K562 (cell line): ENCODE results near the gene KPNA1. TPM values are rescaled to one million over a fixed set of nuclear protein-coding genes. Genes with fewer than 3 reads are reported as not detected.
"Not testable (repeated sequence)": the region's sequence is repeated elsewhere in the genome, so short reads cannot be mapped to it uniquely, and the experiment has no call there.

Experiments used
- ATAC-seq: fragments of 200-7000 bp; cut with Tn5 transposase; 3 replicates; pipeline ENCODE4 v1.9.1; 2020; ENCODE audit warnings: moderate library complexity
- BruUV-seq: library from RNA; stranded (reverse); fragments of 400-500 nt; replicated peaks from 2 replicates; lab custom pipeline; 2021; lab: Mats Ljungman, UMichigan
- CTCF ChIA-PET: fragments of 300-600 bp; formaldehyde crosslinking; extraction: SDS; loops from one replicate; lab custom pipeline; 2021; ENCODE audit warnings: low intra/inter-chr PET ratio; lab: Yijun Ruan, JAX
- POLR2A ChIA-PET: fragments of 300-600, 350-650 bp; sonication (Branson Sonifier 250); formaldehyde crosslinking; extraction: SDS; loops from one replicate; lab custom pipeline; 2021; ENCODE audit warnings: antibody characterized with exemption, inconsistent platforms; lab: Yijun Ruan, JAX
- DNase-seq, 4 experiments: peaks; one replicate each; pipeline versions ENCODE4 v3.0.0 to v3.0.0-alpha.2; 2011 to 2018; ENCODE audit warnings: low spot score in 3 of 4, mixed read lengths in 3 of 4; ENCODE audit errors: extremely low read depth in 1 of 4
- FAIRE-seq: peaks from 2 replicates; lab custom pipeline; 2011; peaks lifted over from hg19 to GRCh38; lab: Jason Lieb, UNC
- H2AFZ ChIP-seq: 2 replicates; pipeline ENCODE4 v1.6.0; 2011; ENCODE audit warnings: low read depth, low read length, control low read depth, inconsistent platforms
- H3K27ac ChIP-seq: fragments of 200-600 bp; 3 replicates; pipeline ENCODE4 v1.8.0; 2011; ENCODE audit warnings: low read depth, mild to moderate bottlenecking, control low read depth, inconsistent platforms, low read length, moderate library complexity, mixed read lengths; ENCODE audit errors: extremely low read depth
- H3K27me3 ChIP-seq, 2 experiments: fragments of 300-600 bp in 1 of 2; 2 replicates in 1 of 2; 3 replicates in 1 of 2; pipeline versions ENCODE4 v1.6.0 to v1.8.0; 2011; ENCODE audit warnings: inconsistent platforms in 2 of 2, low read length in 2 of 2, mild to moderate bottlenecking in 1 of 2, mixed read lengths in 1 of 2, moderate library complexity in 1 of 2; ENCODE audit not compliant: control insufficient read depth in 2 of 2, insufficient read depth in 2 of 2
- H3K36me3 ChIP-seq: fragments of 300-600 bp; 3 replicates; pipeline ENCODE4 v1.8.0; 2011; ENCODE audit warnings: mild to moderate bottlenecking, low read length, inconsistent platforms; ENCODE audit not compliant: control insufficient read depth, insufficient read depth
- H3K4me1 ChIP-seq, 2 experiments: fragments of 200-600 bp in 1 of 2; replicated peaks in 1 of 2; 2 replicates in 1 of 2; 3 replicates in 1 of 2; pipeline versions ENCODE4 v1.5.1 to v1.8.0; 2011; ENCODE audit warnings: inconsistent platforms in 2 of 2, low read length in 2 of 2, mild to moderate bottlenecking in 1 of 2, mixed read lengths in 1 of 2, moderate library complexity in 1 of 2; ENCODE audit not compliant: control insufficient read depth in 2 of 2, insufficient read depth in 2 of 2
- H3K4me2 ChIP-seq: 2 replicates; pipeline ENCODE4 v1.6.1; 2011; ENCODE audit warnings: low read length, control low read depth, inconsistent platforms, mixed read lengths; ENCODE audit not compliant: insufficient read depth
- H3K4me3 ChIP-seq: fragments of 200-600 bp; sonication (generic), shearing (Covaris generic); 2 replicates; pipeline ENCODE4 v1.5.1; 2016; ENCODE audit warnings: control low read depth, inconsistent platforms
- H3K79me2 ChIP-seq: fragments of 200-600 bp; 3 replicates; pipeline ENCODE4 v1.8.0; 2011; ENCODE audit warnings: low read length, inconsistent platforms; ENCODE audit not compliant: control insufficient read depth, insufficient read depth
- H3K9ac ChIP-seq, 2 experiments: 2 replicates each; pipeline versions ENCODE4 v1.6.0 to v1.6.1; 2011; ENCODE audit warnings: low read depth in 2 of 2, low read length in 2 of 2, control low read depth in 1 of 2, inconsistent platforms in 1 of 2, mild to moderate bottlenecking in 1 of 2, mixed read lengths in 1 of 2; ENCODE audit not compliant: insufficient read depth in 1 of 2
- H3K9me1 ChIP-seq: one replicate; pipeline ENCODE4 v1.6.0; 2011; ENCODE audit warnings: inconsistent platforms, mild to moderate bottlenecking, low read length, moderate library complexity; ENCODE audit not compliant: control insufficient read depth, insufficient read depth
- H3K9me3 ChIP-seq: replicated peaks from 2 replicates; pipeline ENCODE4 v1.5.1; 2011; ENCODE audit warnings: low read depth, low read length, inconsistent platforms; ENCODE audit not compliant: control insufficient read depth, insufficient read depth
- H4K20me1 ChIP-seq: replicated peaks from 2 replicates; pipeline ENCODE4 v1.6.1; 2011; ENCODE audit warnings: low read length, inconsistent platforms, mixed read lengths; ENCODE audit not compliant: control insufficient read depth, insufficient read depth
- CREM ChIP-seq: IDR thresholded peaks from 2 replicates; pipeline ENCODE4 v1.6.1; 2014; ENCODE audit warnings: antibody characterized with exemption, low read depth
- SMAD2 ChIP-seq: fragments of 150-350 bp; IDR thresholded peaks from 2 replicates; pipeline ENCODE4 v1.6.1; 2014; ENCODE audit warnings: low read depth, mild to moderate bottlenecking, low read length
- YY1 ChIP-seq, 3 experiments: IDR thresholded peaks; 2 replicates each; pipeline ENCODE4 v1.6.1; 2011; ENCODE audit warnings: low read length in 2 of 3, mild to moderate bottlenecking in 2 of 3, moderate library complexity in 2 of 3, borderline replicate concordance in 1 of 3, control low read depth in 1 of 3, low read depth in 1 of 3; ENCODE audit not compliant: insufficient read depth in 3 of 3, insufficient replicate concordance in 2 of 3, control insufficient read depth in 1 of 3, insufficient read length in 1 of 3; ENCODE audit errors: extremely low read depth in 1 of 3
- ZNF197 ChIP-seq: fragments of 200-800 bp; sonication (Bioruptor generic); IDR thresholded peaks from 2 replicates; pipeline ENCODE4 v1.6.1; 2016; ENCODE audit warnings: low read depth, missing genetic modification characterization, missing compliant biosample characterization
- WGBS: fragments of 100-300 bp; shearing (Covaris generic); methylation state at CpG from one replicate; pipeline ENCODE4 v1.1.6; 2016; ENCODE audit warnings: low coverage, mixed read lengths; ENCODE audit not compliant: insufficient coverage; ENCODE audit errors: missing lambda C conversion rate; 5-methylcytosine and 5-hydroxymethylcytosine counted together
- in situ Hi-C: fragments of 300-500 bp; cut with MboI; formaldehyde crosslinking; loops from 4 replicates; pipeline ENCODE4 v1.15.0; 2018; ENCODE audit warnings: inconsistent platforms, mixed read lengths
- intact Hi-C: fragments of 100-400 bp; cut with micrococcal nuclease; formaldehyde crosslinking; loops from 2 replicates; pipeline ENCODE4 v1.14.2; 2022
- polyA plus RNA-seq, 8 experiments: library from polyadenylated mRNA; depleted of rRNA in 4 of 8; stranded (reverse) in 5 of 8; unstranded in 3 of 8; fragments of >200 nt; fragmentation: Nextera tagmentation in 2 of 8; fragmentation: Illumina TruSeq in 1 of 8; extraction: Ambion mirVana in 2 of 8; extraction: Trizol in 1 of 8; gene quantifications; 2 replicates each; pipeline versions ENCODE4 v1.2.1 to v1.2.3, GENCODE V29; 2011 to 2014; ENCODE audit warnings: inconsistent platforms in 1 of 8, missing spikeins in 1 of 8
- total RNA-seq, 7 experiments: library from RNA; depleted of rRNA in 6 of 7; stranded (reverse); fragments of >200 nt in 6 of 7; fragmentation: Illumina TruSeq in 2 of 7; extraction: Trizol in 2 of 7; gene quantifications; 2 replicates each; pipeline versions ENCODE4 v1.2.1 to v1.2.3, GENCODE V29; 2011 to 2021; ENCODE audit warnings: low replicate concordance in 1 of 7
- TF ChIP-seq, protein P1 (sequence below): fragments of 250-450 bp; sonication (Bioruptor Pico); IDR thresholded peaks from 2 replicates; pipeline ENCODE4 v1.4.0; 2020; ENCODE audit warnings: borderline replicate concordance
- TF ChIP-seq, protein P2 (sequence below): fragments of 450-650 bp; formaldehyde crosslinking; IDR thresholded peaks from 2 replicates; pipeline ENCODE4 v1.4.0; 2020; ENCODE audit warnings: mild to moderate bottlenecking, moderate library complexity
- TF ChIP-seq, protein P3 (sequence below), 2 experiments: fragments of 450-650 bp; conservative IDR thresholded peaks; 2 replicates each; pipeline ENCODE4 v1.6.1; 2017; ENCODE audit warnings: mild to moderate bottlenecking in 2 of 2, moderate library complexity in 2 of 2

The KPNA1 gene
- total and polyA plus RNA-seq, 9 of the 15 experiments (the other 6 are each of a cell fraction or from before 2014, with no cell fraction given), result 9.3 to 53.8 (median 33.5) TPM

DNA sequence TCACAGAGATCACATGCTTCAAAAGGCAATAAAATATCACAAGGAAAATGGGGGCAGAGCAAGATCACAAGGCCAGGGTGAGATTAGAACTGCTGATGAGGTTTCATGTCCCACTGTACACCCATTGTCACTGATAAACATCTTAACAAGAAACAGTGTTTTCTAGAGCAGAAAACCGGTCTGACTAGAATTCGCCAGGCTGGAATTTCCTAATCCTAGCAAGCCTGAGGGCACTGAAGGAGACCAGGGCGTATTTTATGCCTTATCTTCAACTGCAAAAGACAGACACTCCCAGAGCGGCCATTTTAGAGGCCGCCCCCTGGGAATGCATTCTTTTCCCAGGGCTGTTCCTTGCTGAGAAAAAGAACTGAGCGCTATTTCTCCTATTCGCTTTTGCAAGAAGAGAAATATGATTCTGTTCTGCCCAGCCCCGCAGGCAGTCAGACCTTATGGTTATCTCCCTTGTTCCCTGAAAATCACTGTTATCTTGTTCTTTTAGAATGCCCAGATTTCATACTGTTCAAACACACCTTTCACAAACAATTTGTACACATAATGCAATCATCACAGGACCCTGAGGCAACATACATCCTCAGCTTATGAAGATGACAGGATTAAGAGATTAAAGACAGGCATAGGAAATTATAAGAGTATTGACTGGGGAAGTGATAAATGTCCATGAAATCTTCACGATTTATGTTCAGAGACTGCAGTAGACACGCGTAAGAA is 70.8 kb downstream of the KPNA1 start:
- H3K4me2 ChIP-seq, H3K9ac ChIP-seq, H4K20me1 ChIP-seq, ATAC-seq, POLR2A ChIA-PET, intact Hi-C loops, H3K79me2 ChIP-seq, CTCF ChIA-PET, H3K4me1 ChIP-seq, H3K27me3 ChIP-seq, H2AFZ ChIP-seq, H3K27ac ChIP-seq, H3K4me3 ChIP-seq, in situ Hi-C loops, BruUV-seq, FAIRE-seq, H3K9me3 ChIP-seq, DNase-seq, H3K9me1 ChIP-seq: not testable (repeated sequence)
- peaks cover 54% of the 10 kb centered on the region for H3K36me3 ChIP-seq
- peak in 1 of 3 experiments; percentile 17 for TF ChIP-seq YY1 (IDR thresholded peaks at IDR 0.05; ENCODE audit: borderline replicate concordance in 1 of 3, control insufficient read depth in 1 of 3, extremely low read depth in 1 of 3, insufficient read depth in 3 of 3, insufficient read length in 1 of 3, insufficient replicate concordance in 2 of 3, low read depth in 1 of 3, low read length in 2 of 3)
- WGBS, result 89% methylated on average over 10 of the region's 11 CpGs

GRCh38 chr3:122443090-122443489 is 71.6 kb downstream of the KPNA1 start:
- Histone ChIP-seq H3K4me1 (0 out of 5 replicates have a peak, but pooled peaks cover 0 to 3% of the 10 kb centered on the region in 2 experiments), H3K79me2 (no peaks in the 10 kb centered on the region), H4K20me1 (no peaks in the 10 kb centered on the region), H3K9me1 (no peaks in the 10 kb centered on the region), H3K9ac (no peak overlapping the region), H3K27me3 (no peaks in the 10 kb centered on the region), H2AFZ (no peak overlapping the region), H3K36me3 (peaks cover 52% of the 10 kb centered on the region), H3K27ac (no peak overlapping the region), H3K4me2 (no peak overlapping the region), H3K9me3 (no peaks in the 10 kb centered on the region), H3K4me3 (no peak overlapping the region)
- no peak for ATAC-seq
- DNase-seq, result peak in 1 of 4 experiments; percentile 6
- POLR2A ChIA-PET, result no interaction called here
- in situ Hi-C loops (no loop called here), intact Hi-C loops (no loop called here)
- CTCF ChIA-PET, result no interaction called here
- no peak for FAIRE-seq
- 75% methylated on average over 2 of the region's 10 CpGs for WGBS
- BruUV-seq, result no TSS peak
- TF ChIP-seq, protein P1, sequence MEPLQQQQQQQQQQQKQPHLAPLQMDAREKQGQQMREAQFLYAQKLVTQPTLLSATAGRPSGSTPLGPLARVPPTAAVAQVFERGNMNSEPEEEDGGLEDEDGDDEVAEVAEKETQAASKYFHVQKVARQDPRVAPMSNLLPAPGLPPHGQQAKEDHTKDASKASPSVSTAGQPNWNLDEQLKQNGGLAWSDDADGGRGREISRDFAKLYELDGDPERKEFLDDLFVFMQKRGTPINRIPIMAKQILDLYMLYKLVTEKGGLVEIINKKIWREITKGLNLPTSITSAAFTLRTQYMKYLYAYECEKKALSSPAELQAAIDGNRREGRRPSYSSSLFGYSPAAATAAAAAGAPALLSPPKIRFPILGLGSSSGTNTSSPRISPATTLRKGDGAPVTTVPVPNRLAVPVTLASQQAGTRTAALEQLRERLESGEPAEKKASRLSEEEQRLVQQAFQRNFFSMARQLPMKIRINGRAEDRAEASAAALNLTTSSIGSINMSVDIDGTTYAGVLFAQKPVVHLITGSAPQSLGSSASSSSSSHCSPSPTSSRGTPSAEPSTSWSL (CRISPR knock-in tag), result no peak
- no peak for TF ChIP-seq ZNF197
- no peak for TF ChIP-seq CREM
- TF ChIP-seq SMAD2, result no peak
- TF ChIP-seq, protein P2, sequence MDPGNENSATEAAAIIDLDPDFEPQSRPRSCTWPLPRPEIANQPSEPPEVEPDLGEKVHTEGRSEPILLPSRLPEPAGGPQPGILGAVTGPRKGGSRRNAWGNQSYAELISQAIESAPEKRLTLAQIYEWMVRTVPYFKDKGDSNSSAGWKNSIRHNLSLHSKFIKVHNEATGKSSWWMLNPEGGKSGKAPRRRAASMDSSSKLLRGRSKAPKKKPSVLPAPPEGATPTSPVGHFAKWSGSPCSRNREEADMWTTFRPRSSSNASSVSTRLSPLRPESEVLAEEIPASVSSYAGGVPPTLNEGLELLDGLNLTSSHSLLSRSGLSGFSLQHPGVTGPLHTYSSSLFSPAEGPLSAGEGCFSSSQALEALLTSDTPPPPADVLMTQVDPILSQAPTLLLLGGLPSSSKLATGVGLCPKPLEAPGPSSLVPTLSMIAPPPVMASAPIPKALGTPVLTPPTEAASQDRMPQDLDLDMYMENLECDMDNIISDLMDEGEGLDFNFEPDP (CRISPR knock-in tag), result no peak
- TF ChIP-seq, protein P3, sequence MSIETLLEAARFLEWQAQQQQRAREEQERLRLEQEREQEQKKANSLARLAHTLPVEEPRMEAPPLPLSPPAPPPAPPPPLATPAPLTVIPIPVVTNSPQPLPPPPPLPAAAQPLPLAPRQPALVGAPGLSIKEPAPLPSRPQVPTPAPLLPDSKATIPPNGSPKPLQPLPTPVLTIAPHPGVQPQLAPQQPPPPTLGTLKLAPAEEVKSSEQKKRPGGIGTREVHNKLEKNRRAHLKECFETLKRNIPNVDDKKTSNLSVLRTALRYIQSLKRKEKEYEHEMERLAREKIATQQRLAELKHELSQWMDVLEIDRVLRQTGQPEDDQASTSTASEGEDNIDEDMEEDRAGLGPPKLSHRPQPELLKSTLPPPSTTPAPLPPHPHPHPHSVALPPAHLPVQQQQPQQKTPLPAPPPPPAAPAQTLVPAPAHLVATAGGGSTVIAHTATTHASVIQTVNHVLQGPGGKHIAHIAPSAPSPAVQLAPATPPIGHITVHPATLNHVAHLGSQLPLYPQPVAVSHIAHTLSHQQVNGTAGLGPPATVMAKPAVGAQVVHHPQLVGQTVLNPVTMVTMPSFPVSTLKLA (conservative IDR thresholded peaks at IDR 0.05), result no peak
